Thyroid gland (tissue), 4 donors: ENCODE results near the gene COL5A2. TPM values are rescaled to one million over a fixed set of nuclear protein-coding genes. Genes with fewer than 3 reads are reported as not detected.
A peak's percentile ranks its signal among the peaks of the same experiment; 100 is the strongest.

ENCODE experiments used
- DNase-seq, 2 donors: peaks; one replicate each; pipeline ENCODE4 v3.0.0-alpha.2; 2019
- H3K27ac ChIP-seq, 3 donors: fragments of 200-600 bp; sonication (generic); 1 replicate in 2 of 3; 2 replicates in 1 of 3; pipeline ENCODE4 v1.5.1; 2016 to 2019; ENCODE audit warnings: mild to moderate bottlenecking in 1 of 3, moderate library complexity in 1 of 3
- H3K27me3 ChIP-seq: fragments of 200-600 bp; sonication (generic); one replicate; pipeline ENCODE4 v1.5.1; 2019
- H3K36me3 ChIP-seq, 2 donors: fragments of 200-600 bp; sonication (generic); one replicate each; pipeline ENCODE4 v1.5.1; 2016 to 2019
- H3K4me1 ChIP-seq, 2 donors: fragments of 200-600 bp; sonication (generic); one replicate each; pipeline ENCODE4 v1.5.1; 2017 to 2019
- H3K4me3 ChIP-seq, 3 donors: fragments of 200-600 bp; sonication (generic); replicated peaks in 1 of 3; 1 replicate in 2 of 3; 2 replicates in 1 of 3; pipeline ENCODE4 v1.5.1; 2016; ENCODE audit warnings: mild to moderate bottlenecking in 1 of 3
- H3K9me3 ChIP-seq: fragments of 200-600 bp; sonication (generic); one replicate; pipeline ENCODE4 v1.5.1; 2017
- CTCF ChIP-seq, 6 experiments: fragments of 200-600 bp in 3 of 6; fragments of 450-650 bp in 3 of 6; sonication (generic) in 3 of 6; IDR thresholded peaks; one replicate each; pipeline ENCODE4 v1.5.1; 2016 to 2019; ENCODE audit warnings: antibody characterized with exemption in 6 of 6, mild to moderate bottlenecking in 2 of 6, inconsistent platforms in 1 of 6, moderate library complexity in 1 of 6
- POLR2A ChIP-seq, 2 donors: fragments of 450-650 bp; IDR thresholded peaks; one replicate each; pipeline ENCODE4 v1.6.1; 2017; ENCODE audit warnings: antibody characterized with exemption in 2 of 2, mild to moderate bottlenecking in 2 of 2, moderate library complexity in 1 of 2
- WGBS, 2 donors: methylation state at CpG; one replicate each; pipeline ENCODE4 v1.1.5; 2017; 5-methylcytosine and 5-hydroxymethylcytosine counted together
- intact Hi-C: fragments of 100-400 bp; cut with DNase I; formaldehyde crosslinking; loops from one replicate; pipeline ENCODE4 v1.15.1; 2023
- total RNA-seq, 4 donors: library from RNA; depleted of rRNA; stranded (reverse); fragments of >200 nt; gene quantifications; one replicate each; pipeline ENCODE4 v1.2.3, GENCODE V29; 2016

The COL5A2 gene
- total RNA-seq, 4 donors from 2014 or later: 10.9 to 22.5 (median 17.5) TPM

GRCh38 chr2:189146553-189146952 lies 33.0 kb downstream of the COL5A2 start:
- Histone ChIP-seq H3K27ac (no peak overlapping the region), H3K36me3 (no peaks in the 10 kb centered on the region), H3K4me1 (peaks cover 0 to 4% of the 10 kb centered on the region in 2 donors), H3K9me3 (no peaks in the 10 kb centered on the region), H3K27me3 (no peaks in the 10 kb centered on the region), H3K4me3 (no peak overlapping the region)
- 33 to 38% methylated on average over 2 of the region's 2 CpGs for WGBS, 2 donors
- intact Hi-C loops: no loop called here
- no peak for DNase-seq
- TF ChIP-seq CTCF (IDR thresholded peaks at IDR 0.05) (no peak), POLR2A (IDR thresholded peaks at IDR 0.05) (no peak)

- 86 to 90% methylated on average over 3 of the region's 3 CpGs for WGBS, 2 donors
- intact Hi-C loops: no loop called here
- peaks cover 0 to under 1% of the 10 kb centered on the region in 2 donors for H3K4me1 ChIP-seq
Measured at GRCh38 chr2:189144700-189145211, 34.8 kb downstream of the COL5A2 start.

DNA sequence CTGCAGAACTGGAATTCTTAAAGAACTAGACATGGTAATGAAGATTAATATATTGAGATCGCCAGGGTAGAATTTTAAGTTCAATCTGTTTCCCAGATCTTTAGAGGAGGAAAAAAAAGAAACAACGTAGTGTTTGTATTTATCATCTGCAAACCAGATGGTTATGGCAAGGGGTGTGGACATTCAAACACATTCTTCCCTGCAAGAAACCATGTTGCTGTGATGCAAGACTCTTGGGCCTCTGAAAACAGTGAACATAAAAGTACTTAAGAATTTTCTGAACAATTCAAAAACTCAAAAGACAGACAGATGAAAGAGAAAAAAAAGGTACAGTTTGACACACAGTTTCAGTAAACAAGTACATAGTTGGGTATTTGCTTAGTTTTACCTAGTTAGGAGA lies 35.6 kb downstream of the COL5A2 start:
- H3K4me1 ChIP-seq: no peaks in the 10 kb centered on the region
- no peak overlapping the region for H3K4me3 ChIP-seq
- no peaks in the 10 kb centered on the region for H3K27me3 ChIP-seq
- DNase-seq: no peak
- no peak overlapping the region for H3K27ac ChIP-seq
- H3K36me3 ChIP-seq: no peaks in the 10 kb centered on the region
- intact Hi-C loops: no loop called here
- TF ChIP-seq CTCF (IDR thresholded peaks at IDR 0.05) (no peak), POLR2A (IDR thresholded peaks at IDR 0.05) (no peak)
- WGBS, 2 donors: 81 to 86% methylated on average over 2 of the region's 2 CpGs
- H3K9me3 ChIP-seq: no peaks in the 10 kb centered on the region

More at GRCh38 chr2:189144700-189145211, 34.8 kb downstream of the COL5A2 start:
- no peak overlapping the region for H3K4me3 ChIP-seq
- H3K36me3 ChIP-seq: no peaks in the 10 kb centered on the region
- H3K9me3 ChIP-seq: no peaks in the 10 kb centered on the region
- no peak overlapping the region for H3K27ac ChIP-seq
- DNase-seq: no peak
- no peak for TF ChIP-seq POLR2A (IDR thresholded peaks at IDR 0.05)
- no peak for TF ChIP-seq CTCF (IDR thresholded peaks at IDR 0.05)
- no peaks in the 10 kb centered on the region for H3K27me3 ChIP-seq

GRCh38 chr2:189142893-189143759 lies 36.4 kb downstream of the COL5A2 start:
- H3K36me3 ChIP-seq: no peaks in the 10 kb centered on the region
- no peaks in the 10 kb centered on the region for H3K27me3 ChIP-seq
- H3K4me3 ChIP-seq: no peak overlapping the region
- no peaks in the 10 kb centered on the region for H3K4me1 ChIP-seq
- H3K9me3 ChIP-seq: no peaks in the 10 kb centered on the region
- DNase-seq: peak; percentile 47 to 59
- intact Hi-C loops: no loop called here
- 94 to 96% methylated on average over 4 of the region's 4 CpGs for WGBS, 2 donors
- no peak overlapping the region for H3K27ac ChIP-seq
- no peak for TF ChIP-seq POLR2A (IDR thresholded peaks at IDR 0.05)
- peak; percentile 25 to 98 (median 82) for TF ChIP-seq CTCF (IDR thresholded peaks at IDR 0.05)

DNA sequence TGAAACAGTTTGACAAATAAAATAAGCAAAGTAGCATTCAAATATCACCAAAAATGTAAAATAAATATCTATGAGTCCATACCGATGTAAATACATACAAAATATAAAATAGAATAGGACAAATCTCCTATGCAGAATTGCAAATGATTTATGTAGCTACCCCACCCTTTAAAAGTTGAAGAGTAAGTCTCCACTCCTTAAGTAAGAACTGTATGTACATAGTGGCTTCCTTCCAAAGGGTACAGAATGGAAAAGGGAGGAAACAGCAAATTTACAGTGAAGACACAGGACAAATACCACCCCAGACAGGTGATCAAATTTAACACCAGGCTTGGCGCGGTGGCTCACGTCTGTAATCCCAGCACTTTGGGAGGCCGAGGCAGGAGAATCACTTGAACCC lies 40.8 kb downstream of the COL5A2 start:
- 95 to 96% methylated on average over 5 of the region's 5 CpGs for WGBS, 2 donors
- no peaks in the 10 kb centered on the region for H3K4me1 ChIP-seq
- DNase-seq: no peak
- H3K9me3 ChIP-seq: no peaks in the 10 kb centered on the region
- H3K27ac ChIP-seq: no peak overlapping the region
- H3K27me3 ChIP-seq: no peaks in the 10 kb centered on the region
- intact Hi-C loops: no loop called here
- no peak overlapping the region for H3K4me3 ChIP-seq
- no peaks in the 10 kb centered on the region for H3K36me3 ChIP-seq
- TF ChIP-seq POLR2A (IDR thresholded peaks at IDR 0.05) (no peak), CTCF (IDR thresholded peaks at IDR 0.05) (no peak)
